GM19240 (cell line): ENCODE results near the gene CCDC88B.

Experiments used
- DNase-seq: peaks from one replicate; pipeline ENCODE4 v3.0.0; 2011; ENCODE audit warnings: low spot score; ENCODE audit not compliant: insufficient read length

The CCDC88B gene

GRCh38 chr11:64359712-64360445 lies 19.9 kb downstream of the CCDC88B start:
- DNase-seq, result no peak

- DNase-seq, result no peak
Measured at GRCh38 chr11:64360448-64360921, 20.5 kb downstream of the CCDC88B start.

DNA sequence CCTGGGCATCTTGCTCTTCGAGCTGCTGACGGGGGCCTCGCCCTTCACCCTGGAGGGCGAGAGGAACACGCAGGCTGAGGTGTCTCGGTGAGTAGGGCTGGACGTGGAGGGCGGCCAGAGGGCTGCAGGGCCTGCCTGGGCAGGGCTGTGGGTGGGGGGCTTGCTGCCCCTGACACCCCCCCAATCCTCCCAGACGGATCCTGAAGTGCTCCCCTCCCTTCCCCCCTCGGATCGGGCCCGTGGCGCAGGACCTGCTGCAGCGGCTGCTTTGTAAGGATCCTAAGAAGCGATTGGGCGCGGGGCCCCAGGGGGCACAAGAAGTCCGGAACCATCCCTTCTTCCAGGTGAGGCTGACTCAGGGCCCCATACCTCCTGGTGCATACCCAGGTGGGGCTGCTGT lies 21.7 kb downstream of the CCDC88B start:
- DNase-seq, result no peak

DNA sequence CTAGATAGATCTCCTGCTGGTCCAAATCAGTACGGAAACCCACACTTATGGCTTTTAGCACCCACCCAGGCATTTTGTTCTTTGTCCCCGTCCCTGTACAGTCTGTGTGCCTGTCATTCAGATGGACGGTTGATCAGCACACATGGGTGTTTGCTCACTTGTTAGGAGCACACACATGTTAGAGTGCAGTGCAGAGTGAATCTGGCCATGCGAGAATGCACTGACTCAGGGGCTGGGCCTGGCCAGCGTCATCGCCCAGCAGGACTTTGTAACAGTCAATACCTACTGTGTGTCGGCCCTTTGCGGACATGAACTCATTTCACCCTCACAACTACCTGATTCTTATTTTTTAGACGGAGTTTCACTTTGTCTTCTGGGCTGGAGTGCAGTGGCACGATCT lies 22.3 kb downstream of the CCDC88B start:
- no peak for DNase-seq

DNA sequence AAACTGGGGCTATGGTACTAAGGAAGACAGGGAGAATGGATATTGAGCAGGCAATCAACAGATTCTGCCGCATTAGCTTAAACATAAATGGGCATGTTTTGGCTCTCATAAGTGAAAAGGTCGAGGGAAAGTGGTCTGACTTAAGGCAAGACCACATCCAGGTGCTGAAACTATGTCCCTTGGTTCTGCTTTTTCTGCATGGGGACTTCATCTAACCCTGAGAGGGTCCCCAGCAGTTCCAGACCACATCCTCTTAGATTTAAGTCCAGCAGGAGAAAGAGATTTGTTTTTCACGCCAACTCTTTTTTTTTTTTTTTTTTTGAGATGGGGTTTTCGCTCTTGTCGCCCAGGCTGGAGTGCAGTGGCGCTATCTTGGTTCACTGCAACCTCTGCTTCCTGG lies 24.4 kb downstream of the CCDC88B start:
- no peak for DNase-seq

DNA sequence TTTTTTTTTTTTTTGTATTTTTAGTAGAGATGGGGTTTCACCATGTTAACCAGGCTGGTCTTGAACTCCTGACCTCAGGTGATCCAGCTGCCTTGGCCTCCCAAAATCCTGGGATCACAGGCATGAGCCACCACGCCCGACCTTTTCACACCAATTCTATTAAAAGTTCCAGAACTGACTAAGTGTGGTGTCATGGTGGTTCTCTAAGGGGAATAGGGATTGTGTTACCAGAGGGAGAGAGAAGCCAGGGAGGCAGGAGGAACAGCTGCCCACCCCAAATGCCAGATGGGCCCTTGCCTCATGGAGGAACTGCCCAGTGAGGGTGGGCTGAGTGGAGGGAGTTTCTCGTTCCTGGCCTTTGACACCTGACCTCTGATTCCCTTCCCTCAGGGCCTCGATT lies 24.9 kb downstream of the CCDC88B start:
- DNase-seq, result no peak

DNA sequence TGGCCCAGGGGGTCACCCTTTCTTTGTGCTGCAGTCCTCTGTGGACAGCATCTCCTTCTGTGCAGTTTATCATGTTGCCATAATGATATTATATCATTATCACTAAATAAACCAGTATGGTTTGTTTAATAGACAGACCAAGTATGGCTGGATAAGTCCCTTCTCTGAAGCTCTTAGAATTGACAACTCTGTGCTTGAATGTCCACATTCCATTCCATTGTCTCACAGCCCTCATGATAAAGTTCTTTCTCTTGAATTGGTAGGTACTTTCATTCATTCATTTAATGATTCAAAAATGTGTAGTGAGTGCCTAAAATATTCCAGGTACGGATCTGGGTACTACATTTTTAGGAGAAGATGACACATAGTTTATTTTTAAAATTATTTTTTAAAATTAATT lies 26.7 kb downstream of the CCDC88B start:
- DNase-seq, result no peak

DNA sequence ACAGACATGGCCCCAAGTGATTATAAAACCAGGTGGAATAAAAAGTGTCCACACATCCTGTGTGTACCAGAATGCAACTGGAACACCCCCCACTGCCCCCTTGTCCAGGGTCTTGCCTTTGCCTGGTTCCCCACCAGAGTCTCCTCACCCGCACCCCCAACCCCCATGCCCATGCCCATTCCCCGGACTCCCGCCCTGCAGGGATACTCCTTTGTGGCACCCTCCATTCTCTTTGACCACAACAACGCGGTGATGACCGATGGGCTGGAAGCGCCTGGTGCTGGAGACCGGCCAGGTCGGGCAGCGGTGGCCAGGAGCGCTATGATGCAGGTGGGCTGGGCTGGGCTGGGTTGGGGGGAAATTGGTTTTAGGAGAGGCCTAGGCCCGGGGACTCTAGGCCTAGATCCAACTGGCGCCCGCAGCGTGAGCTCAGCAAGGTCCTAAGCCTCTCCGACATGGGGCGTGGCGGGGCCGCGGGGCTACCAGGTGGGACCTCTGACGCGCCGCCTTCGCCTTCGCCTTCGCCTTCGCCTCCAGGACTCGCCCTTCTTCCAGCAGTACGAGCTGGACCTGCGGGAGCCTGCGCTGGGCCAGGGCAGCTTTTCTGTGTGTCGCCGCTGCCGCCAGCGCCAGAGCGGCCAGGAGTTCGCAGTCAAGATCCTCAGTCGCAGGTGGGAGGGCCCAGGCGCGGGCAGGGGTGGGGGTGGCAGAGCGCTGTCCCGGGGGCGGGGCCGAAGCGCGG lies 28.1 kb downstream of the CCDC88B start:
- no peak for DNase-seq

- no peak for DNase-seq
Measured at GRCh38 chr11:64368673-64369074, 28.7 kb downstream of the CCDC88B start.

DNA sequence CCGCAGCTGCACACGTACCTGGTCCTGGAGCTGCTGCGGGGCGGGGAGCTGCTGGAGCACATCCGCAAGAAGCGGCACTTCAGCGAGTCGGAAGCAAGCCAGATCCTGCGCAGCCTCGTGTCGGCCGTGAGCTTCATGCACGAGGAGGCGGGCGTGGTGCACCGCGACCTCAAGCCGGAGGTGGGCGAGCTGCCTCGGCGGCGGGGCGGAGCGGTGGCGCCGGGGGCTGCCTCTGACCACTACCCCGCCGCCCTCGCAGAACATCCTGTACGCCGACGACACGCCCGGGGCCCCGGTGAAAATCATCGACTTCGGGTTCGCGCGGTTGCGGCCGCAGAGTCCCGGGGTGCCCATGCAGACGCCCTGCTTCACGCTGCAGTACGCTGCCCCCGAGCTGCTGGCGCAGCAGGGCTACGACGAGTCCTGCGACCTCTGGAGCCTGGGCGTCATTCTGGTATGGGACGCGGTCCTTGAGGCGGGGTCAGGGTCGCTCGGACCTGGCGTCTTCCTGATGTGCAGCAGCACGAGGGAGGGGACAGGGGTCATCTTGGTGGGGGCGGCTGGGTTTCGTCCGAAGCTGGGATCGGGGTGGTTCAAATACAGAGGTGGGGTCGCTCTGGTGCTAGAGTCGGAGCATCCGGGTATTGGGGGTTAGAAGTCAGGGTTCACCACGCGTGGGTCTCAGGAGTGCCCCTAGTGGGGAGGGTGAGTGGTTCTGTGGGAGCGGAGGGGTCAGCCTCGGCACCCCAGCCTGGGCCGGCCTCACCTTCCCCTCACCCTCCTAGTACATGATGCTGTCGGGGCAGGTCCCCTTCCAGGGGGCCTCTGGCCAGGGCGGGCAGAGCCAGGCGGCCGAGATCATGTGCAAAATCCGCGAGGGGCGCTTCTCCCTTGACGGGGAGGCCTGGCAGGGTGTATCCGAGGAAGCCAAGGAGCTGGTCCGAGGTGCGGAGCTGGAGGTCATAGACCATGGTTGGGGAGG lies 29.7 kb downstream of the CCDC88B start:
- no peak for DNase-seq

- DNase-seq, result no peak
Measured at GRCh38 chr11:64371201-64371600, 31.2 kb downstream of the CCDC88B start.

DNA sequence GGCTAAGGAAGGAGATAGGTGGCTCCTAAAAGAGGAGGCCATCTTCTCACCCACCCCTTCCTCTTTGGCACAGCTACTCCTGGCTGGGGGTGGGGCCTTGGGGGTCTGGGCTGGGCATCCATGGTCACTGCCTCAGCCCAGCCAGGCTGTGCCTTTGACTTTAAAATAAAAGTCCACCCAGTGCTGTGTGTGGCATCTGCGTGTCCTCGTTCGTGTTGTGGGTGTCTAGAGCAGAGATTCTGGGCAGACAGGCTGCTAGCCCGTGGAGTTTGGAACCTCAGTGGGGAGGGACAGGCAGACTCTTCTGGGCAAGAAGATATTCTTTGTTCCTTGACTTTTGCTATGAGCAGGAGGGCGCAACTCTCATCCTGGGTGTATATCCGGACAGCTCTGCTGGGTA lies 32.0 kb downstream of the CCDC88B start:
- no peak for DNase-seq

DNA sequence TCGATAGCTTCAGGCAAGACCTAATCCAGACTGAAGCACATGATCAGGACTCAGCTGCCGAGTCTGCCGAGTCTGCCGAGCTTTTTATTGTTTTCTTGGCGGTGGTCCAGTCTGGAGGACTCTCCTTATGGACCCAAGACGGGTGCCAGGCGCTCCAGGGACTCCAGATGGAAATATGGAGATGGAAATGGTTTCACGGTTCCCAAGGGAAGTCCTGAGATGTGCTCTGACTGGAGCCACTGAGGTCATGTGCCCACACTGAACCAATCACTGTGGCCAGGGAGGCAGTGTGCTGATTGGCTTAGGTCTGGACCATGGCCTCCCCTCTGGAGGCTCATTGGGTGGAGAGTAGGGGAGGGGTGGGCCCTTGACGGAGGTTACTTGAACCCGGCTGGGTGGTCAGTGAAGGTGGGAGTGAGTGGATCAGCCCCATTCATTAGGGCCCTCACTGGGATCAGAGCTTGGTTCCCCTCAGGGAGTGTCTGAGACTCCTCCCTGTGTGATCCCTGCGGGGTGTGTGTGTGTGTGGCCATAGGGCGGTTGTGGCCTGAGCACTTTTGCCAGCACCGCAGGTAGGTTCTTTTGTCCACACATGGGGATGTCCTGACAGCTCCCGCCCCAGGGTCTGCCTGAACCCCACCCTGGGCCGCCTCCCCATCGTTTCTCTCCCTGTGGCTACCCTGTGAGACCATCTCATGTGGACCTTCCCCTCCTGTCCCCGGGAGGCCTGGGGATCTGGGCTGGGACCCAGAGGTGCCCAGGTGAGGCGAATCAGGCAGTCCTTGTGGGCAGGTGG lies 33.0 kb downstream of the CCDC88B start:
- no peak for DNase-seq

DNA sequence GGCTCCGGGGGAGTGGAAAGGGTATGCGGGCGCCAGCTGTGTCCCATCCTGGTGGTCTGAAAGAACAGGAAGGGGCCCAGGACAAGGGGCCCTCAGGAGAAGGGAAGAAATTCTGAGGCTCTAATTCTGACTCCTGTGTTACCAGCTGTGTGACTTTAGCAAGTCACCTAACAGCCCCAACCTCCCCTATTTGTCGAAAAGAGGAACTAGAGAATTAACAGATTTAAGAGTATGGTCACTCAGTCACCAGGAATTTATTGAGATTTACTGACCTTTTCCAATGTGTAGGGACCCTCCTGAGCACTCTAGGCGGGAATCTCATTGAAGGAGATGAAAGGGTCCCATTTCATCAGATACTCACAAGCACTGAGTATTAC lies 33.6 kb downstream of the CCDC88B start:
- no peak for DNase-seq

DNA sequence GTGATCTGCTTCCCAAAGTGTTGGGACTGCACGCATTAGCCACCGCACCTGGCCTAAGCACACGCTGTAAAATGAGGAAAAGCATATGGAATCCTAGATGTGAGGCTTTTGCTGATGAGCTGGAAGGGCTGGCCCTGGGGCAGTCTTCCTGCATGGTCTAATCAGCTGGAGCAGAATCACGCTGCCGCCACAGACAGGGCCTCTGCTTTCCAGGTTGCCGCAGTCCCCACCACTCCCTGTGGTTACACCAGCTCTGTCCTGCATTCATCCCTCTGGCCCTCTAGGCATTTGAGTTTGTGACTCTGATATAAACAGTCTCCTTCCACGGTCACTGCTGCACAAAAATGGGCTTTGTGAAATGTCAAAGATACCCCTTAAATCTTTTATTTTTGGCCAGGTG lies 36.1 kb downstream of the CCDC88B start:
- DNase-seq, result no peak

DNA sequence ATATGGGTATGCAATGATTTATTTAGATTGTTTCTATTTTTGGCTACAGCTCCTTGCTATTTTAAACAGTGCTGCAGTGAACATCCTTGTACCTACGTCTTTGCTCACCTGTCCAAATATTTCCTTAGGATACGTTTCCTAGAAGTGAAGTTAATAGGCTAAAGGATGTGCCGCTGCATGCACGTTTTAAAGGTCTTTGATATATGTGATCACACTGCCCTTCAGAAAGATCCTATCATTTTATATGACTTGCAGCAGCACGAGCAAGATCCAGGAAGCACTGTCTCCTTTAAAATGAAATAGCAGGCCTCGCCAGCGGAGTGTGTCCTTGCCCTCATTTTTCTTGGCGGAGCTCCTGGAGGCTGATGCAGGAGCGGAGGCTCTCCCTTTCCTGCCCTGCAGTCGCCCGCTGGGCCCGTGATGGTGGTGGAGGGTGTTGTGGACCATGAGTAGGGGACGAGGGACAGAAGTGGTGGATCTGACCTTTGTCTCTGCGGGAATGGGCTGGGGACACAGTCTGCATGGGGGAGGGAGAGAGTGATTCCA lies 38.4 kb downstream of the CCDC88B start:
- DNase-seq, result no peak

DNA sequence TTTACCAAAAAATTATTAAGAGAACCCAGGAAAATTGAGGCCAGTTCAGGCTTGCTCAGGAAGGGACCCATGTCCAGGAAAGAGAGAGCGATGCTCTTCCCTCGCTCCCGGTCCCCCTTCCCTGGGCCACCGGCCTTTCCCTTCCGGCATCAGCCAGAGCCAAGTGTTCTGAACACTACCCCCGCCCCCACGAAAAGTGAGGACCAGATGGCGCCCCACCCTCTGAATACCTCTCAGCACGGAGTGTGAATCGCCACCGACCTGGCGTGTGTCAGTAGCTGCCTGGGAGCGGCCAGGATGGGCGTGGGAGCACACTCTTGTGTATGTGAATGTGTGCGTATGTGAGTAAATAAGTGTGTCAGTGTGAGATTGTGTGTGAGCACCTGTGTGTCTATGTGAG lies 39.2 kb downstream of the CCDC88B start:
- DNase-seq, result no peak

DNA sequence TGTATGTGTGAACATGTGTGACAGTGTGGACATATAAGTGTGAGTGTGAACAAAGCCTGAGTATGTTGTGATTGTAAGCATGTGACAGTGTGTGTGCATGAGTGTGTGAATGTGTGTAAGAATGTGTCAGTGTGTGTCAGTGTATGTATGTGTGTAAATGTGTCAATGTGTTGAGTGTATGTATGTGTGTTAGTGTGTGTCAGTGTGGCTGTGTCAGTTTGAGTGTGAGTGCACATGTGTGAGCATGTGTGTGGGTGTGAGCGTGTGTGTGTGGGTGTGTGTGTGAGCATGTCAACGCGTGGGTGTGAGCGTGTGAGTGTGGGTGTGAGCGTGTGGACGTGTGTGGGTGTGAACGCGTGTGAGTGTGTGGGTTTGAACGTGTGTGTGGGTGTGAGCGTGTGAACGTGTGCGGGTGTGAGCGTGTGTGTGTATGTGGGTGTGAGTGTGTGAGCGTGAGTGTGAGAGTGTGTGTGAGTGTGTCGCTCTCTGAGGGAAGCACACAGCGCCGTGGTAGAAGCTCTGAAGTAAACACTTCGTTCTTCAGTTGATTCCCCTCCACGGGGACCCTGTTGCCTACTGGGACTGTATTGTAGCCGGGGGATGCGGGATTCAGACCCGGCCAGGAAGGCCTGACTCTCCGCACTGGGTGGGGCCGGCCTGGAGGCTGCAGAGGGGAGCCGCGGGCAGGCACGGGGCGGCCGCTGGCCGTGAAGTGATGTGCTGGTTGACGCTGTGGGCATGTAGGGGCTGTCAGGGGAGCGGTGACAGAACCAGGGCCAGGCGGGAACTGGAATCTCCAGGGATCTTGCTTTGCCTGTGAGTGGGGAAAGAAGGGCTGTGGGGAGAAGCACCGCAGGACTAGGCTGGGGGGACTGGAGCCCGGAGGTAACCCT lies 40.1 kb downstream of the CCDC88B start:
- no peak for DNase-seq

- DNase-seq, result no peak
Measured at GRCh38 chr11:64381350-64381749, 41.3 kb downstream of the CCDC88B start.

- DNase-seq, result no peak
Measured at GRCh38 chr11:64382047-64382446, 42.0 kb downstream of the CCDC88B start.
